Coronary artery (tissue), 2 donors: ENCODE data around the gene AUTS2.

ENCODE experiments used
- DNase-seq: peaks from one replicate; pipeline ENCODE4 v3.0.0-alpha.2; 2017; ENCODE audit warnings: low spot score
- H3K27ac ChIP-seq, 2 donors: fragments of 200-600 bp; sonication (generic); one replicate each; pipeline ENCODE4 v1.5.1; 2016 to 2019
- H3K4me3 ChIP-seq: fragments of 200-600 bp; sonication (generic); 2 replicates; pipeline ENCODE4 v1.5.1; 2016; ENCODE audit warnings: mild to moderate bottlenecking, moderate library complexity
- TF ChIP-seq, protein P1 (sequence below): fragments of 200-600 bp; sonication (generic); IDR thresholded peaks from one replicate; pipeline ENCODE4 v1.5.1; 2019; ENCODE audit warnings: antibody characterized with exemption

The AUTS2 gene

DNA sequence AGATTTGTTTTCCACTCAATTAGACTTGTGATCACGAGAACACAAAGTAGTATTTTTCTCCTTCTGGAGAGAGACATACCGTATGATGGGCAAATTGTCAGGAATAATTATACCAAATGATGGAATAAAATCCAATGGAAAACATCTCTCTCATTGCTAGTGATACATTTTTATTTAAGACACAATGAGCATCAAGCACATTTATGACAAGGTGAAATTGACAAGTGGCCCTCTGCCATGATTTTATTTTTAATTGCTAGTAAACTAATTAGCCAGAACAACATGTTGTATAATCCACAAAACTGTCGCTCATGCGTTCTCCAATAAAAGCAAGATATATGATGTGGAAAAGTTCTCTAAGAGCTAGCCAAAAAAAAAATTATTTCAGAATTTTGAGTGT lies 620.8 kb downstream of the AUTS2 start:
- Histone ChIP-seq H3K27ac (no peak overlapping the region), H3K4me3 (no peak overlapping the region)
- TF ChIP-seq, protein P1, sequence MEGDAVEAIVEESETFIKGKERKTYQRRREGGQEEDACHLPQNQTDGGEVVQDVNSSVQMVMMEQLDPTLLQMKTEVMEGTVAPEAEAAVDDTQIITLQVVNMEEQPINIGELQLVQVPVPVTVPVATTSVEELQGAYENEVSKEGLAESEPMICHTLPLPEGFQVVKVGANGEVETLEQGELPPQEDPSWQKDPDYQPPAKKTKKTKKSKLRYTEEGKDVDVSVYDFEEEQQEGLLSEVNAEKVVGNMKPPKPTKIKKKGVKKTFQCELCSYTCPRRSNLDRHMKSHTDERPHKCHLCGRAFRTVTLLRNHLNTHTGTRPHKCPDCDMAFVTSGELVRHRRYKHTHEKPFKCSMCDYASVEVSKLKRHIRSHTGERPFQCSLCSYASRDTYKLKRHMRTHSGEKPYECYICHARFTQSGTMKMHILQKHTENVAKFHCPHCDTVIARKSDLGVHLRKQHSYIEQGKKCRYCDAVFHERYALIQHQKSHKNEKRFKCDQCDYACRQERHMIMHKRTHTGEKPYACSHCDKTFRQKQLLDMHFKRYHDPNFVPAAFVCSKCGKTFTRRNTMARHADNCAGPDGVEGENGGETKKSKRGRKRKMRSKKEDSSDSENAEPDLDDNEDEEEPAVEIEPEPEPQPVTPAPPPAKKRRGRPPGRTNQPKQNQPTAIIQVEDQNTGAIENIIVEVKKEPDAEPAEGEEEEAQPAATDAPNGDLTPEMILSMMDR: no peak
- DNase-seq: no peak

DNA sequence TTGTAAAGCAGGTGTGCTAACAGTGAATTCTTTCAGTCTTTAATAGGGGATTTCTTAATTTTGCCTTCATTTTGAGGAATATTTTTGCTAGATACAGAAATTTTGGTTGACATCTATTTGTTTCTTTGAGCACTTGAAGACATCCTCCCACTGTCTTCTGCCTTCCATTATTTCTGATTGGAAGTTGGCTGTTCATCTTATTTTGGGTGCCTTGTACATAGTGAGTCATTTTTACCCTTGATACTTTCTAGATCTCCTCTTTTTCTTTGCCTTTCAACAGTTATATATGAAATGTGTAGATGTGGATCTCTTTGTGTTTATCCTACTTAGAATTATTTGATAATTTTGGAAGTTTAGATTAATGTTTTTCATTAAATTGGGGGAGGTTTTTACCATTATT lies 631.0 kb downstream of the AUTS2 start:
- TF ChIP-seq, protein P1: no peak
- Histone ChIP-seq H3K27ac (no peak overlapping the region), H3K4me3 (no peak overlapping the region)
- no peak for DNase-seq

DNA sequence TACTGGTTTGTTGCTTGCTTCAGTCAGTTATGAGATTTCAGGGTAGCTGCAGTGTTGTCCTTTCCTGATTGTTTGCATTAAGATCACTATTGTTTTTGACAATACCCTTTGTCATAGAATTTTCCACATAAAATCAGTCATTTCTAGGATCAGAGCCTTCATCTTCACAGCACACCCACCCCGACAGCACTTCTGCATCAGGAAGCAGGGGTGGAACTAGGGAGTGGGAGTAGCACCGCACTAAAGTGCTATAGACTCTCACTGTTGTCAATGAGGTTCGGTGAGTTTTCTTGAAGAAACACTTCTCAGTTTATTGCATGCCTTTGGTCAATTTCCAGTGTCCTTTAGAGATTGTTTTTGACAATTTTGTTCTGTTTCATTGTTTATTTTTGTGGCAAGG lies 632.5 kb downstream of the AUTS2 start:
- H3K4me3 ChIP-seq: no peak overlapping the region
- DNase-seq: no peak
- TF ChIP-seq, protein P1: no peak
- no peak overlapping the region for H3K27ac ChIP-seq

DNA sequence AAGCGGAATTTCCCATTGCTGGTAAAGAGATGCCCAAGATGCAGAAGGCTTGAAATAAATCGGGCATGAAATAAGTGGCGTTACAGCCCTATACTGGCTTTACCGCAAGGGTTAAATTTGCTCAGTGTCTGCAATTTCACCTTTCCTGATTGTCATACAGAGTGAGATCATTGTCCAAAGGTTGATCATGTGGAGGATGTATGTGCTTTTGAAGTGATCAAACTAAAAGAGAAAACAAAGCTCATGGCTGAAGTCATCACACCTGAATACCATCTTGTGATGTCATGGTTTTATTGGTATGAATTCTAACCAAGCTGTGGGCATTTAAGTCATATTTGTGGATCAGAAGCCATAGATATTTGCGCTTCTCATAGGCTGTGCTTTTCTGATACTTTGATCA lies 635.5 kb downstream of the AUTS2 start:
- H3K4me3 ChIP-seq: no peak overlapping the region
- DNase-seq: no peak
- TF ChIP-seq, protein P1: no peak
- H3K27ac ChIP-seq: no peak overlapping the region

DNA sequence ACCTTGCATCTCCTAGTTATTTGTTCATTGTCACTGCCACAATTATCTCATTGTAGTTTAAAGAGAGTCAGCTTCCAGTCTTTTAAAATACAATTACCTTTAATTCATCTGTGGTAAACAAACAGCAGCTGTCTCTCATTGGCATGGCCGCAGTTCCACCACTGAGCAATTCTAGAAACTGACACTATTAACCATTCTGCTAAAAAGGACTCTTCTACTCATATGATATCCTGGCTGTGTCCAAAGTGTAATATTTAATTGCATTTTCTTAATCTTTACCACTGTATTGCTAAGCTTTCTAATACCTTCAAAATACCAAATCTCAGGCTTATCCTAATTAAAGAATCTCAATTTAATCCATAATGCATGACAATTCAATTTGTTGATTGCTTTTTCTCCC lies 639.0 kb downstream of the AUTS2 start:
- DNase-seq: no peak
- Histone ChIP-seq H3K27ac (no peak overlapping the region), H3K4me3 (no peak overlapping the region)
- TF ChIP-seq, protein P1: no peak

DNA sequence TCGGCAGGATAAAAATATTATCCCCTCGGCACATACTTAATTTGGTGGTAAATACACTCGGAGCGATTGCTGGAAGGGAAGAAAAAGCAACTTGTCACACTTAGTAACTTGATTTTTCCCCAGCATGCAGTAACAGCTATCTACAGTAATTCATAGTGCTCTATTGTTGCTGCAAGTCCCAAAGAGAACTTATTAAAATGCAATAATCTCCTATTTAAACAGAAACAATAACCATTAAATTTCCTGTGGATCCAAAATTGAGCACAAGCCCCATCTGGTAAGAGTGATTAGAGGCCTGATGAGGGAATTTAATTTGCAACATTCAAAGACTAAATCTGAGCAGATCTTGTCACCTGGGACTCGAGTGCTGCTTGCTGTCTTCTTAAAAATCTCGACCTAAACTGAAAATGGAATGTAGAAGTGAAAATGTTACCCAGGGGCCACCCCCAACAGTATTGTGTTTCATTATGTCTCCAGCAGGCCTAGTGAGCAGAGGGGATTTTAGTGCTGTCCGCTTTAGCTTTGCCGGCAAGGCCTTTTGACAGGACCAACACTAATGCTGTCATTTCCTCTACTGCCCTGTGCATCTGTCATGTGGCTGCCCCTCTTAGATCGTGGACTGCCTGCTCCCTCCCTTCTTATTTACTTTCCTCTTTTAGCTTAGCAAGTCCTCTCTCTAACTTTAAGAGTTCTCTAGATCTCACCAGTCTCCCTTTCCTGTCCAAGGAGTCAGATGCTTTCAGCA lies 639.7 kb downstream of the AUTS2 start:
- no peak overlapping the region for H3K27ac ChIP-seq
- no peak overlapping the region for H3K4me3 ChIP-seq
- TF ChIP-seq, protein P1: no peak
- DNase-seq: no peak

DNA sequence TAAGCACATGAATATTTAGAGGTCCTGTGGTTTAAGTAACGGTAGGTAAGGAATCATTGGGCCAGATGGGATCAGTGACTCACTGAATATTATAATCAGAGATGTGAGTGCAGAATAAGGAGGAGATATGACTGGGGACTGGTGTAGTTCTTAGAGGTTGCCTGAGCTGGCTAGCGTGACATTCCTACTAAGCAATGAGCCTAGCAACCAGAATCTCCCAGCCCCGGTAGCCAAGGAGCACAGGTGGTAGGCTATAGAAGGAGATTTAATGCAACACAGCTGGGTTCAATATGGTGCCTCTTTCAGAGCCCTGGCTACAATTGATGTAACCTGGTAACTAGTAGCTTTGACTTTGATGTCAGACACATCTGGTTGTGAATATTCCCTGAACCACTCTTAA lies 641.6 kb downstream of the AUTS2 start:
- DNase-seq: no peak
- no peak overlapping the region for H3K4me3 ChIP-seq
- TF ChIP-seq, protein P1: no peak
- H3K27ac ChIP-seq: no peak overlapping the region
